ENCODE data around the gene TYW1. TPM values are rescaled to one million over a fixed set of nuclear protein-coding genes. Genes with fewer than 3 reads are reported as not detected.
"Not testable (repeated sequence)": the region's sequence is repeated elsewhere in the genome, so short reads cannot be mapped to it uniquely, and the experiment has no call there.

TYW1 gene
- total RNA-seq, 2 donors from 2014 or later: 24.6 to 30.6 TPM

DNA sequence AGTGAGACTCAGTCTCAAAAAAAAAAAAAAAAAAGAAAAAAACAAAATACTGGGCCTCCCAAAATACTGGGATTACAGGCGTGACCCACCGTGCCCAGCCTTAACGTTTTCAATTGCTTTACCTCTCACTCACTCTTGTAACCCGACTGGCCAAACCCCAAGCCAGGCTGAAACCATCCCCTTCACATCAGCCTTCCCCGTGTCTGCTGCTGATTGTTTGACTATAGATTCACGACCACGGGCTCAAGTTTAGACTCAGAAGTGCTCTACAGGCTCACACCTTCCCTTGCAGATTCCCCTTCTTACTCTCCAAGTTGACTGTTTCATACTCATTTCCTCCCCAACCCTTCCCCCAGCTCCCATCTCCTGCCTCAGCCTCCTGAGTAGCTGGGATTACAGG, 22.3 kb downstream of the TYW1 start:
- H3K27me3 ChIP-seq (replicated peaks; ENCODE audit: insufficient read depth): no peaks in the 10 kb centered on the region
- 82% methylated on average over 7 of the region's 7 CpGs for WGBS
- DNase-seq (ENCODE audit: low spot score): no peak
- intact Hi-C loops (cut with DNase I): no loop called here
- no peaks in the 10 kb centered on the region for H3K4me1 ChIP-seq (replicated peaks)
- no peaks in the 10 kb centered on the region for H3K9me3 ChIP-seq
- no peak overlapping the region for H3K27ac ChIP-seq
- TF ChIP-seq POLR2AphosphoS5 (IDR thresholded peaks at IDR 0.05): no peak
- no peak for TF ChIP-seq POLR2A (IDR thresholded peaks at IDR 0.05)
- TF ChIP-seq CTCF (IDR thresholded peaks at IDR 0.05): no peak
- H3K36me3 ChIP-seq: peaks cover 0 to 6% of the 10 kb centered on the region in 2 donors
- H3K4me3 ChIP-seq: no peak overlapping the region

DNA sequence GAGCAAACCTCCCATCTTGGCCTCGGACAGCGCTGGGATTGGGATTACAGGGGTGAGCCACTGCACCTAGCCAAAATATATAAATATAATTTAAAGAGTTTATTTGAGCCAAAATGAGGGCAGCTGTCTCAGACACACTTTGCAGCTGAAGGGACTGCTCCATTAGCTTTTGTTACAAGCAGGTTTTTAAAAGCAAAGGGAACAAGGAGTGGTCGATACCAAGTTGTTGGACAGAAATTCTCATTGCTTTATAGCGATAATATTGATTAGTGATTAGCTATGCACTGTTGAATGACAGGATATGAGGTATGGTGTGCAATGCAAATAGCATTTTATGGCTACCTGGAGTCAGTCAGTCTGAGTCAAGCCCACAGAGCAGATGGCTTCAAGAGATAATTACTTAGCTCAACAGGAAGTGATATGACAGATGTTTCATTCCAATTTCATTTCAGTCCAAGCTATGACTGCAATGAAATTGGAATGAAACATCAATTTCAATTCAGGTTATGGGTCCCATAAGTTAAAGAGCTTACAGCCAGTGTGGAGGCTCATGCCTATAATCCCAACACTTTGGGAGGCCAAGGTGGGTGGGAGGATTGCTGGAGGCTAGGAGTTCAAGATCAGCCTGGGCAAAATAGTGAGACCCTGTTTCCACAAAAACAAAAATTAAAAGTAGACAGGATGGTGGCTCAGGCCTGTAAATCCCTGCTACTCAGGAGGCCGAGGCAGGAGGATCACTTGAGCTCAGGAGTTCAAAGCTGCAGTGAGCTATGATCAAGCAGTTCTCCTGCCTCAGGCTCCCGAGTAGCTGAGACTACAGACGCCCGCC, 23.1 kb downstream of the TYW1 start:
- H3K4me1 ChIP-seq (replicated peaks): no peaks in the 10 kb centered on the region
- 72% methylated on average over 8 of the region's 8 CpGs for WGBS
- no peak for TF ChIP-seq CTCF (IDR thresholded peaks at IDR 0.05)
- TF ChIP-seq POLR2A (IDR thresholded peaks at IDR 0.05): no peak
- intact Hi-C loops (cut with DNase I): no loop called here
- no peaks in the 10 kb centered on the region for H3K27me3 ChIP-seq (replicated peaks; ENCODE audit: insufficient read depth)
- no peak overlapping the region for H3K4me3 ChIP-seq
- no peaks in the 10 kb centered on the region for H3K9me3 ChIP-seq
- no peak overlapping the region for H3K27ac ChIP-seq
- peaks cover 0 to 6% of the 10 kb centered on the region in 2 donors for H3K36me3 ChIP-seq
- DNase-seq (ENCODE audit: low spot score): no peak

DNA sequence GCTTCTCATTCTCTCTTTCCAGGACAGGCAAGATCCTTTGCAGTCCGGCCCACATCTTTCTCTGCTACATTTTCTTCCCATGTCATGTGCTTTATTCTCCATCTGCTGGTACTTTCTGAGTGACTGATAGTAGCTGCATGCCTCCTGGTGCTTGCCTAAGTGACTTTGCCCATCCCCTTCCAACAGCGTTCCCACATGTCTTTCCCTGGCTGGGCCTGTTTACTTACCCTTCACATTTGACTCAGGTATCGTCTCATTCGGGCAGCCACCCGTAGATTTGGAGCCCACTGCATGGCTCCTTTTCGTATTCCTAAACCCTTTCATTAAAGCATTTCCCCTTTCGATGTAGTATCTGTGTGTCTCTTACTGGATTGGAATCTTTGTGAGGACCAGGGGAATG, 24.6 kb downstream of the TYW1 start:
- no peaks in the 10 kb centered on the region for H3K27me3 ChIP-seq (replicated peaks; ENCODE audit: insufficient read depth)
- 84% methylated on average over 7 of the region's 7 CpGs for WGBS
- H3K4me3 ChIP-seq: no peak overlapping the region
- intact Hi-C loops (cut with DNase I): no loop called here
- H3K9me3 ChIP-seq: no peaks in the 10 kb centered on the region
- no peak for DNase-seq (ENCODE audit: low spot score)
- H3K4me1 ChIP-seq (replicated peaks): no peaks in the 10 kb centered on the region
- peaks cover 0 to 6% of the 10 kb centered on the region in 2 donors for H3K36me3 ChIP-seq
- H3K27ac ChIP-seq: no peak overlapping the region
- TF ChIP-seq CTCF (IDR thresholded peaks at IDR 0.05): no peak
- TF ChIP-seq POLR2AphosphoS5 (IDR thresholded peaks at IDR 0.05): no peak
- no peak for TF ChIP-seq POLR2A (IDR thresholded peaks at IDR 0.05)

GRCh38 chr7:67022511-67022910, 25.9 kb downstream of the TYW1 start:
- 78% methylated on average over 3 of the region's 3 CpGs for WGBS
- Histone ChIP-seq H3K36me3 (peaks cover 0 to 6% of the 10 kb centered on the region in 2 donors), H3K27ac (no peak overlapping the region), H3K4me3 (no peak overlapping the region), H3K9me3 (no peaks in the 10 kb centered on the region), H3K27me3 (replicated peaks; ENCODE audit: insufficient read depth) (no peaks in the 10 kb centered on the region), H3K4me1 (replicated peaks) (no peaks in the 10 kb centered on the region)
- intact Hi-C loops (cut with DNase I): no loop called here
- TF ChIP-seq POLR2A (IDR thresholded peaks at IDR 0.05) (no peak), CTCF (IDR thresholded peaks at IDR 0.05) (no peak), POLR2AphosphoS5 (IDR thresholded peaks at IDR 0.05) (no peak)
- no peak for DNase-seq (ENCODE audit: low spot score)

DNA sequence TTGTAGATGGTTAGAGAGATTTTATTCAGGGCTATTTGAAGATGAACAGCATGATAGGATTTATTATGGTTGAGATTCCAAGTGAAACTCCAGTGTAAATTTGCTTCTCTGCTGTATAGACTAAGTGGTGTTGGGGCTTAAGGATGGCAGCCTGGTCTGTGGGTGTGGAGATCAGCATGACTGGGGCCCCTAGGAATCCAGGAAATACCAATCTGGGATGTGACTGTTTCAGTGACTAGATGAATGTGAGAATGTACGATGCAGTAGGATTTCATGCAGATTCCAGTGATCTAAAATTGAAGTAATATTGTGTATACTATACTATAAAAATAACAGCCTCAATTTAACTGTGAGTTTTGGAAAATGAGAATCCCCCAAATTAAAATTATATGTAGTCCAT, 28.8 kb downstream of the TYW1 start:
- H3K27me3 ChIP-seq (replicated peaks; ENCODE audit: insufficient read depth); H3K36me3 ChIP-seq; intact Hi-C loops (cut with DNase I); DNase-seq (ENCODE audit: low spot score); H3K4me3 ChIP-seq; H3K9me3 ChIP-seq; H3K27ac ChIP-seq; H3K4me1 ChIP-seq (replicated peaks): not testable (repeated sequence)
- WGBS: 92% methylated on average over 1 of the region's 1 CpG

- H3K4me1 ChIP-seq (replicated peaks); DNase-seq (ENCODE audit: low spot score); H3K9me3 ChIP-seq; H3K36me3 ChIP-seq; H3K4me3 ChIP-seq; H3K27me3 ChIP-seq (replicated peaks; ENCODE audit: insufficient read depth); intact Hi-C loops (cut with DNase I); H3K27ac ChIP-seq: not testable (repeated sequence)
- 95% methylated on average over 2 of the region's 2 CpGs for WGBS
Measured at GRCh38 chr7:67031685-67032084, 35.1 kb downstream of the TYW1 start.

All from prostate gland (tissue), 2 donors.